Mucosa of descending colon (tissue), 3 donors: ENCODE results near the gene AOPEP. TPM values are rescaled to one million over a fixed set of nuclear protein-coding genes. Genes with fewer than 3 reads are reported as not detected.

ENCODE experiments used
- ATAC-seq: fragments of 200-7000 bp; cut with Tn5 transposase; one replicate; pipeline ENCODE4 v1.9.1; 2020; ENCODE audit warnings: mild to moderate bottlenecking, moderate library complexity
- DNase-seq, 3 donors: peaks; one replicate each; pipeline ENCODE4 v3.0.0-alpha.2; 2020
- H3K36me3 ChIP-seq: fragments of 200-600 bp; one replicate; pipeline ENCODE4 v1.8.0; 2021; ENCODE audit warnings: low read depth, mild to moderate bottlenecking
- H3K4me1 ChIP-seq: fragments of 200-600 bp; one replicate; pipeline ENCODE4 v1.8.0; 2021; ENCODE audit warnings: low read depth, mild to moderate bottlenecking
- H3K4me3 ChIP-seq: fragments of 200-600 bp; one replicate; pipeline ENCODE4 v1.8.0; 2021; ENCODE audit warnings: mild to moderate bottlenecking
- H3K9me3 ChIP-seq: fragments of 200-600 bp; one replicate; pipeline ENCODE4 v1.8.0; 2021; ENCODE audit warnings: mild to moderate bottlenecking
- intact Hi-C, 2 donors: fragments of 100-400 bp; cut with DNase I in 1 of 2; cut with micrococcal nuclease in 1 of 2; formaldehyde crosslinking; loops; one replicate each; pipeline versions ENCODE4 v1.11.0 to v1.11.1; 2022; cut with DNase I, micrococcal nuclease
- total RNA-seq, 3 donors: library from RNA; stranded (reverse); fragmentation: NEBNext Ultra II Directional in 2 of 3; extraction: Animal tissue kit (Norgen Biotek cat#: 25700) in 2 of 3; gene quantifications; one replicate each; pipeline versions ENCODE4 v1.2.1 to v1.2.4, GENCODE V29; 2021 to 2023
- TF ChIP-seq, protein P1 (sequence below): fragments of 200-600 bp; IDR thresholded peaks from one replicate; pipeline ENCODE4 v1.8.0; 2022; ENCODE audit warnings: antibody characterized with exemption, mild to moderate bottlenecking
- donor health status: DM: no; HTN: no; CAD: no; lungs with moderate emphysema.
- donor health status: DM: no; HTN: no; CAD: no.
- donor health status: DM: no; HTN: yes; CAD: no.

The AOPEP gene
- total RNA-seq, 3 donors from 2014 or later, result 47.5 to 102 (median 57.8) TPM

DNA sequence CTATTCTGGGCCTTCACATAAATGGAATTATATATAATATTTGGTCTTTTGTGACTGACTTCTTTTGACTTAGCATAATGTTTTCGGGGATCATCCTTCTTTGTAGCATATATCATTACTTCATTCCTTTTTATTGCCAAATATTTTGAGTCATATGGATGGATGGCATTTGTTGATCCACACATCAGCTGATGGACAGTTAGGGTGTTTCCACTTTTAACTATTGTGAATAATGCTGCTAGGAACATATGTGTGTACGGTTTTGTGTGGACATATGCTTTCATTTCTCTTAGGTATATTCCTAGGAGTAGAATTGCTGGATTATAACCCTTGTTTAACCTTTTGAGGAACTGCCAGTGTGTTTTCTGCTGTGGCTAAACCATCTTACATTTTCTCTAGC lies 341.4 kb downstream of the AOPEP start:
- H3K36me3 ChIP-seq, result no peaks in the 10 kb centered on the region
- TF ChIP-seq, protein P1, sequence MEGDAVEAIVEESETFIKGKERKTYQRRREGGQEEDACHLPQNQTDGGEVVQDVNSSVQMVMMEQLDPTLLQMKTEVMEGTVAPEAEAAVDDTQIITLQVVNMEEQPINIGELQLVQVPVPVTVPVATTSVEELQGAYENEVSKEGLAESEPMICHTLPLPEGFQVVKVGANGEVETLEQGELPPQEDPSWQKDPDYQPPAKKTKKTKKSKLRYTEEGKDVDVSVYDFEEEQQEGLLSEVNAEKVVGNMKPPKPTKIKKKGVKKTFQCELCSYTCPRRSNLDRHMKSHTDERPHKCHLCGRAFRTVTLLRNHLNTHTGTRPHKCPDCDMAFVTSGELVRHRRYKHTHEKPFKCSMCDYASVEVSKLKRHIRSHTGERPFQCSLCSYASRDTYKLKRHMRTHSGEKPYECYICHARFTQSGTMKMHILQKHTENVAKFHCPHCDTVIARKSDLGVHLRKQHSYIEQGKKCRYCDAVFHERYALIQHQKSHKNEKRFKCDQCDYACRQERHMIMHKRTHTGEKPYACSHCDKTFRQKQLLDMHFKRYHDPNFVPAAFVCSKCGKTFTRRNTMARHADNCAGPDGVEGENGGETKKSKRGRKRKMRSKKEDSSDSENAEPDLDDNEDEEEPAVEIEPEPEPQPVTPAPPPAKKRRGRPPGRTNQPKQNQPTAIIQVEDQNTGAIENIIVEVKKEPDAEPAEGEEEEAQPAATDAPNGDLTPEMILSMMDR, result no peak

GRCh38 chr9:95070549-95071021 lies 344.1 kb downstream of the AOPEP start:
- ATAC-seq (no peak), DNase-seq (peak in 1 of 3 donors; percentile 9)
- H3K4me1 ChIP-seq, result peaks cover 26% of the 10 kb centered on the region
- no peaks in the 10 kb centered on the region for H3K36me3 ChIP-seq
- TF ChIP-seq, protein P1, result no peak
- no peaks in the 10 kb centered on the region for H3K9me3 ChIP-seq
- H3K4me3 ChIP-seq, result no peak overlapping the region
- intact Hi-C loops, result no loop called here

More for the DNA sequence above, 341.4 kb downstream of the AOPEP start:
- Histone ChIP-seq H3K4me1 (peaks cover 9% of the 10 kb centered on the region), H3K4me3 (no peak overlapping the region), H3K9me3 (no peaks in the 10 kb centered on the region)
- intact Hi-C loops, result no loop called here
- DNase-seq (no peak), ATAC-seq (no peak)

DNA sequence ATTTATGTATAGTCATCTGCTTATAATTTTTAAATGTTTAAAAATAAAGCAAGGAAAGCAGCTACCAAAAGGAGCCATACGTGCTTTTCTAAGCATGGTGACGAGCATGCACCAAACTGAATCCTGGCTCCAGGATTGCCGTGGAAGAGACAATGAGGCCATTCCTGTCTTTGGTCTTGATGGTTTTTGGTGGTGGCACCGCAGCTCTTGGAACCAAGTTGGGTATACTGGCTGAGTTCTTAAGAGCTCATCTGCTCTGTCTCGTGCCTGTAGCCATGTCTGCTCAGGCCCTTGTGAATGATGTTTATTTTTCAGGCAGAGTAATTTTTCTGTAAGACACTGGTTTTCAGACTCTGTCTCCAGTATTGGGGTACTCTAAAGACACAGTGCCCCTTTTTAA lies 345.0 kb downstream of the AOPEP start:
- ATAC-seq (no peak), DNase-seq (peak in 1 of 3 donors; percentile 0)
- no peaks in the 10 kb centered on the region for H3K9me3 ChIP-seq
- intact Hi-C loops, result no loop called here
- no peaks in the 10 kb centered on the region for H3K36me3 ChIP-seq
- peaks cover 28% of the 10 kb centered on the region for H3K4me1 ChIP-seq
- no peak overlapping the region for H3K4me3 ChIP-seq
- TF ChIP-seq, protein P1, result no peak

- no peak overlapping the region for H3K4me3 ChIP-seq
- ATAC-seq, result no peak
- TF ChIP-seq, protein P1, result no peak
- peak in 1 of 3 donors; percentile 0 for DNase-seq
- intact Hi-C loops, result no loop called here
- H3K9me3 ChIP-seq, result no peaks in the 10 kb centered on the region
- no peaks in the 10 kb centered on the region for H3K36me3 ChIP-seq
- H3K4me1 ChIP-seq, result peaks cover 32% of the 10 kb centered on the region
These were observed 345.4 kb downstream of the AOPEP start for GRCh38 chr9:95071925-95072324.

DNA sequence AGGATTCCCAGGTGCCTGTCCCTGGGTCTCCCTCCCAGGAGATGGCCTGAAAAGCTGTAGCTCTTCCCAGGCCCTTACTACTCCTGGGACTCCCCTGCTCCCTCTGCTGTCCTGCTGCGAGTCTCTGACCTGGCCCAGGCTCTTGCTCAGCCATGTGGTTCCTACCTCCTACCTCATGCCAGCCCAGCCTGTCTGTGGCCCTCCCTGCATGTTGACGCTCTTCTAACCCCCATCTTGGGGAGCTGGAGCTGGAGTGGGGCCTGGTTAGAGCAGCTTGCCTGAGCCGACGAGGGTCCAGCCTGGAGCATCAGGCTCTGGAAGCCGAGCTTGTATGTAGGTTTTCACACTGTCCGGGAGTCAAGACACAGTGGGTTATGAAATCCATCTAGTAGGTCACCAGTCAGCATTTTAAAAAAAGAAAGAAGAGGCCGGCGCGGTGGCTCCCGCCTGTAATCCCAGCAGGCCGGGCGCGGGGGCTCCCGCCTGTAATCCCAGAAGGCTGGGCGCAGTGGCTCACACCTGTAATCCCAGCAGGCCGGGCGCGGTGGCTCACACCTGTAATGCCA lies 346.6 kb downstream of the AOPEP start:
- peak; percentile 28 for ATAC-seq
- H3K9me3 ChIP-seq, result no peaks in the 10 kb centered on the region
- H3K36me3 ChIP-seq, result no peaks in the 10 kb centered on the region
- H3K4me3 ChIP-seq, result no peak overlapping the region
- peak in 1 of 3 donors; percentile 28 for DNase-seq
- TF ChIP-seq, protein P1, result no peak
- intact Hi-C loops, result no loop called here
- peaks cover 38% of the 10 kb centered on the region for H3K4me1 ChIP-seq
